ENCODE measurements around the gene ELOVL6. TPM values are rescaled to one million over a fixed set of nuclear protein-coding genes. Genes with fewer than 3 reads are reported as not detected.

The ELOVL6 gene
- total and polyA plus RNA-seq, 10 of the 15 experiments (the other 5 are each of a cell fraction or from before 2014, with no cell fraction given) = 3.9 to 33.5 (median 8.1) TPM

- in situ Hi-C loops (cut with MboI) (no loop called here), intact Hi-C loops (cut with micrococcal nuclease; ENCODE audit: unreplicated experiment) (no loop called here)
- POLR2A ChIA-PET = no interaction called here
- Histone ChIP-seq H3K27ac (ENCODE audit: control insufficient read depth, insufficient read depth) (no peak overlapping the region), H3K9me3 (replicated peaks; ENCODE audit: control insufficient read depth, insufficient read depth, low read length) (no peaks in the 10 kb centered on the region), H3K79me2 (ENCODE audit: control insufficient read depth, insufficient read depth, low read length) (no peaks in the 10 kb centered on the region), H3K27me3 (replicated peaks in 1 of 2; ENCODE audit: control insufficient read depth in 2 of 2, insufficient read depth in 2 of 2, low read length in 1 of 2) (no peaks in the 10 kb centered on the region), H3K36me3 (ENCODE audit: control insufficient read depth in 2 of 2, insufficient read depth in 2 of 2, low read length in 1 of 2) (no peaks in the 10 kb centered on the region), H3K4me3 (no peak overlapping the region), H3K4me2 (ENCODE audit: control insufficient read depth, insufficient read depth) (no peak overlapping the region), H3K9ac (ENCODE audit: control insufficient read depth, insufficient read depth, low read length) (no peak overlapping the region), H3K4me1 (ENCODE audit: control insufficient read depth, insufficient read depth, low read length) (no peaks in the 10 kb centered on the region), H2AFZ (ENCODE audit: control insufficient read depth, low read depth, low read length) (no peak overlapping the region), H4K20me1 (ENCODE audit: control insufficient read depth, insufficient read depth) (no peaks in the 10 kb centered on the region)
- FAIRE-seq = no peak
- no TSS peak for BruUV-seq (replicated peaks)
- ATAC-seq = no peak
- RAD21 ChIA-PET (ENCODE audit: unreplicated experiment) = interaction anchor here (0.8 kb wide), 1 partner anchor 63 kb away, joined by 3 read pairs; no protein-coding TSS in a partner anchor
- CTCF ChIA-PET = interaction anchor here (0.8 to 2.1 kb wide), 3 partner anchors 23 to 219 kb away, joined by 3 to 5 read pairs (median 3); partner anchors contain the start of gene ELOVL6
- no peak for DNase-seq (ENCODE audit: low read depth, low spot score)
- 64% methylated on average over 6 of the region's 6 CpGs for whole genome bisulfite sequencing (ENCODE audit: insufficient coverage, insufficient replicate concordance, low lambda C conversion rate, missing lambda C conversion rate)
- SMC1A ChIA-PET (ENCODE audit: uncharacterized antibody, unreplicated experiment) = interaction anchor here (0.9 to 1.5 kb wide), 4 partner anchors 17 to 89 kb away, joined by 3 to 4 read pairs (median 3); no protein-coding TSS in a partner anchor
- TF ChIP-seq EZH2 (IDR thresholded peaks at IDR 0.05; ENCODE audit: borderline replicate concordance, control insufficient read depth, low read depth, low read length) (no peak), BCLAF1 (IDR thresholded peaks at IDR 0.05) (no peak), ZBTB11 (CRISPR knock-in tag; IDR thresholded peaks at IDR 0.05) (no peak), NFYA (IDR thresholded peaks at IDR 0.05; ENCODE audit: borderline replicate concordance, low read depth, low read length) (no peak), SP1 (IDR thresholded peaks at IDR 0.05; ENCODE audit: low read depth, low read length) (no peak), SKIL (IDR thresholded peaks at IDR 0.05; ENCODE audit: low read depth, poor library complexity, severe bottlenecking) (no peak), CREB1 (IDR thresholded peaks at IDR 0.05; ENCODE audit: low read depth) (no peak), CREM (IDR thresholded peaks at IDR 0.05; ENCODE audit: low read depth) (no peak), HDAC6 (IDR thresholded peaks at IDR 0.05; ENCODE audit: unreplicated experiment) (no peak), BCL3 (IDR thresholded peaks at IDR 0.05; ENCODE audit: borderline replicate concordance, insufficient read depth, low read depth, low read length, poor library complexity, severe bottlenecking) (no peak)
Observed at GRCh38 chr4:110091434-110092140, 106.8 kb downstream of the ELOVL6 start.
